Measurements from ENCODE around the gene TMEM245. TPM values are rescaled to one million over a fixed set of nuclear protein-coding genes. Genes with fewer than 3 reads are reported as not detected.

TMEM245 gene
- total and polyA plus RNA-seq, 9 donors, result 28.1 to 102 (median 77.4) TPM

DNA sequence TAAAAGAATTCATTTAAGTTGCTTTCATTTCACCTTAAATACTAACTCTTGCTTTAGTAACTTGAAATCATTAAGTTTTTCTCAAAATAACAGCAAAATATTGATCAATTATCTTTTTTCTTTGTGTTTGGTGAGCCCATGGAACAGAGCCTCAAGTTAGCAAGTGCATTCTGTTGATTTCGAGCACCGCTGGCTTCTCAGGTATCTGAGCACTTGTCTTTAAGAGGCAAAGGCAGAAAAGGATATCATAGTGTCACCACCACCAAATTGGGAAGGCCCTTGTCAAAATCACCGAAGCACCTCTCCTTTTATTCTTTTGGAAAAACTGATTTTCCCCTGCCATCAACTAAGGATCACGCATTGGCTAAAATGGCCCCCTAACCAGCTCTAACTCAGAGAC, 89.3 kb downstream of the TMEM245 start:
- DNase-seq, result no peak
- Histone ChIP-seq H3K27ac (no peak overlapping the region), H3K36me3 (no peaks in the 10 kb centered on the region), H3K27me3 (no peaks in the 10 kb centered on the region), H3K9me3 (no peaks in the 10 kb centered on the region), H3K4me1 (ENCODE audit: insufficient read depth) (peaks cover 17% of the 10 kb centered on the region), H3K4me3 (no peak overlapping the region)
- TF ChIP-seq POLR2A (IDR thresholded peaks at IDR 0.05), result no peak
- TF ChIP-seq, protein P1, sequence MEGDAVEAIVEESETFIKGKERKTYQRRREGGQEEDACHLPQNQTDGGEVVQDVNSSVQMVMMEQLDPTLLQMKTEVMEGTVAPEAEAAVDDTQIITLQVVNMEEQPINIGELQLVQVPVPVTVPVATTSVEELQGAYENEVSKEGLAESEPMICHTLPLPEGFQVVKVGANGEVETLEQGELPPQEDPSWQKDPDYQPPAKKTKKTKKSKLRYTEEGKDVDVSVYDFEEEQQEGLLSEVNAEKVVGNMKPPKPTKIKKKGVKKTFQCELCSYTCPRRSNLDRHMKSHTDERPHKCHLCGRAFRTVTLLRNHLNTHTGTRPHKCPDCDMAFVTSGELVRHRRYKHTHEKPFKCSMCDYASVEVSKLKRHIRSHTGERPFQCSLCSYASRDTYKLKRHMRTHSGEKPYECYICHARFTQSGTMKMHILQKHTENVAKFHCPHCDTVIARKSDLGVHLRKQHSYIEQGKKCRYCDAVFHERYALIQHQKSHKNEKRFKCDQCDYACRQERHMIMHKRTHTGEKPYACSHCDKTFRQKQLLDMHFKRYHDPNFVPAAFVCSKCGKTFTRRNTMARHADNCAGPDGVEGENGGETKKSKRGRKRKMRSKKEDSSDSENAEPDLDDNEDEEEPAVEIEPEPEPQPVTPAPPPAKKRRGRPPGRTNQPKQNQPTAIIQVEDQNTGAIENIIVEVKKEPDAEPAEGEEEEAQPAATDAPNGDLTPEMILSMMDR (IDR thresholded peaks at IDR 0.05), result no peak
- no peak for TF ChIP-seq EP300 (IDR thresholded peaks at IDR 0.05)
- whole genome bisulfite sequencing, 3 donors, result 90 to 94% (median 93%) methylated on average over 4 of the region's 4 CpGs
- intact Hi-C loops (cut with DNase I), result loop anchor here in 1 of 4 donors (10.0 kb wide), 1 partner anchor 64 kb away; no protein-coding TSS in a partner anchor

GRCh38 chr9:109028457-109028856, 91.3 kb downstream of the TMEM245 start:
- no peaks in the 10 kb centered on the region for H3K9me3 ChIP-seq
- H3K27ac ChIP-seq, result peak overlapping the region in 1 of 2 donors; percentile 63
- H3K27me3 ChIP-seq, result no peaks in the 10 kb centered on the region
- DNase-seq, result no peak
- WGBS, 3 donors, result 89 to 94% (median 91%) methylated on average over 4 of the region's 4 CpGs
- peaks cover 17% of the 10 kb centered on the region for H3K4me1 ChIP-seq (ENCODE audit: insufficient read depth)
- intact Hi-C loops (cut with DNase I), result loop anchor here in 1 of 4 donors (2.0 kb wide), 1 partner anchor 14 kb away; no protein-coding TSS in a partner anchor
- H3K4me3 ChIP-seq, result no peak overlapping the region
- no peaks in the 10 kb centered on the region for H3K36me3 ChIP-seq
- TF ChIP-seq, protein P1 (IDR thresholded peaks at IDR 0.05), result no peak
- TF ChIP-seq EP300 (IDR thresholded peaks at IDR 0.05) (no peak), POLR2A (IDR thresholded peaks at IDR 0.05) (no peak)

DNA sequence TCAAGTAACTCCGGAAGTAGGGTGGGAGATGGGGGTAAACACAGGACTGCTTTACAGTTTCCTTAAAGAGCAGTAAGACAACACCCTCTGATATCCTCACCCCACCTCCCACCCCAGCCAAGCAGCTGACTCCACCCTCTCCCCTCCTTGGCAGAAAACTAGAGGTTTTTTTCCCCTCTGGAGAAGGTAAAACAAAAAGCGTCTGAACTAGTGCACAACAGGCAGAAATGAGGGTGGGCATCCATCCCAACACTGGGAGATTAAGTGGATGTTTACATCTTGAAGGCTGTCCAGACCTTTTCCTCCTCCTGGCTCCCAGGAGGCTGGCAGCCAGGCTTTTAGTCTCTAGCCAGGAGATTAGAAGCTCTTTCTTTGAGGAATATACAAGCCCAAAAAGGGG, 92.6 kb downstream of the TMEM245 start:
- Histone ChIP-seq H3K27ac (peak overlapping the region in 1 of 2 donors; percentile 63), H3K4me1 (ENCODE audit: insufficient read depth) (peaks cover 19% of the 10 kb centered on the region), H3K9me3 (no peaks in the 10 kb centered on the region), H3K4me3 (no peak overlapping the region), H3K36me3 (no peaks in the 10 kb centered on the region), H3K27me3 (no peaks in the 10 kb centered on the region)
- TF ChIP-seq EP300 (IDR thresholded peaks at IDR 0.05), result no peak
- TF ChIP-seq, protein P1 (IDR thresholded peaks at IDR 0.05), result no peak
- TF ChIP-seq POLR2A (IDR thresholded peaks at IDR 0.05), result no peak
- WGBS, 3 donors, result 1 to 9% (median 2%) methylated on average over 2 of the region's 2 CpGs
- DNase-seq, result peak; percentile 39 to 80 (median 67)
- intact Hi-C loops (cut with DNase I), result no loop called here

DNA sequence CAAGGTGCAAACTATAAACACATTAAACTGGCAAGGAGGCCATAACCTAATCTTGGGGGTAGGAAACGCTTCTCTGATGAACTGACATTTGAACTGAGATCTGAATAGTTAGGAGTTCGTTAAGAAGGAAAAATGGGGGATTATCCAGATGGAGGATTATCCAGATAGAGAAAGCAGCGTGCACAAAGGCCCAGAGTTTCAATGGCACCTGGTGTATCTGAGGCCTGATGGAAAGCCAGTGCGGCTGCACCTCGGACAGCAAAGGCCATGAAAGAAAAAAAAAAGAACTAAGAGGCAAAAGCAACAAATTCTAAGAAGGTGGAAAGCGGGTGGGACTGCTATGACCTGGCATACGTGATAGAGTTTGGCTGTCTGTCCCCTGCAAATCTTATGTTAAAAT, 93.4 kb downstream of the TMEM245 start:
- DNase-seq, result no peak
- Histone ChIP-seq H3K4me3 (no peak overlapping the region), H3K36me3 (no peaks in the 10 kb centered on the region), H3K4me1 (ENCODE audit: insufficient read depth) (peaks cover 19% of the 10 kb centered on the region), H3K27ac (peak overlapping the region in 1 of 2 donors; percentile 63), H3K27me3 (no peaks in the 10 kb centered on the region), H3K9me3 (no peaks in the 10 kb centered on the region)
- TF ChIP-seq EP300 (IDR thresholded peaks at IDR 0.05) (no peak), POLR2A (IDR thresholded peaks at IDR 0.05) (no peak)
- TF ChIP-seq, protein P1 (IDR thresholded peaks at IDR 0.05), result no peak
- intact Hi-C loops (cut with DNase I), result no loop called here
- 85 to 90% (median 87%) methylated on average over 7 of the region's 7 CpGs for WGBS, 3 donors
